ENCODE results near the gene ACP7.
"Not testable (repeated sequence)": the region's sequence is repeated elsewhere in the genome, so short reads cannot be mapped to it uniquely, and the experiment has no call there.

ACP7 gene

DNA sequence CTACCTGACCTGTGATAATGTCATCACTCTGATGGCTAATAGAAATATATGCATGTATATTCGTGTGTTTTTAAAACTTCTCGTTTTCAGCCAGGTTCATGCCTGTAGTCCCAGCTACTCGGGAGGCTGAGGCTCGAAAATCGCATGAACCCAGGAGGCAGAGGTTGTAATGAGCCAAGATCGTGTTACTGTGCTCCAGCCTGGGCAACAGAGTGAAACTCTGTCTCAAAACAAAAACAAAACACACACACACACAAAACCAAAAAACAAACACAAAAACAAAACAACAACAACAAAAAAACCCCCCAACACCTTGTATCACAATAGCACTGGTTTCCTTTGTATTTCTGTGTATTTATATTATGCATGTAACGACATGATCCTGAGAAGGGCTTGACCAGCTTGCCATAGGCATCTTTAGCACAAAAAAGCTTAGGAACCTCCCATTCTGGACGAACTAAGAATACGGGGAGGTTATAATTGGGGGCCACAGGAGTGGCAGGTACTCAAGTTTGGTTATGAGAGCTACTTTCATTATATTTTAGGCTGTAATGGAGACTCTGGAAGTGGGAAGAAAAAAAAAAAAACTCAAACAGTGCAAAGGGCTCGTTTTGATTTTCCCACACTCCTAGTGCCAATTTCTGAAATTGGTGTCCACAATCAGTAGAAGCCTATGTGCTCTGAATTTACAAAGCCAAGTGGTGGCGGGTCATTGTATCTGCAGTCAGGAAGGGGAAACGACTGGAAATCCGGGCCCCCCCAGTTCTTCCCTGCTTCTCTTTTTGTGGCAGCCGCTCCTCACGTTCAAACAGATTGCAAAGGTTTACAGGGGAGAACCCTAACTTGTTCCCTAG is 1.2 kb upstream of the ACP7 start:
- Histone ChIP-seq H3K4me1 (ENCODE audit: control insufficient read depth, insufficient read depth, low read length) (no peaks in the 10 kb centered on the region), H3K9ac (ENCODE audit: low read length) (no peak overlapping the region), H3K27ac (ENCODE audit: low read depth, low read length) (no peak overlapping the region), H3K36me3 (ENCODE audit: control insufficient read depth, insufficient read depth, low read length) (no peaks in the 10 kb centered on the region), H3K4me3 (ENCODE audit: low read length) (no peak overlapping the region), H3K27me3 (ENCODE audit: control insufficient read depth, insufficient read depth, low read length) (peaks cover 20% of the 10 kb centered on the region)

DNA sequence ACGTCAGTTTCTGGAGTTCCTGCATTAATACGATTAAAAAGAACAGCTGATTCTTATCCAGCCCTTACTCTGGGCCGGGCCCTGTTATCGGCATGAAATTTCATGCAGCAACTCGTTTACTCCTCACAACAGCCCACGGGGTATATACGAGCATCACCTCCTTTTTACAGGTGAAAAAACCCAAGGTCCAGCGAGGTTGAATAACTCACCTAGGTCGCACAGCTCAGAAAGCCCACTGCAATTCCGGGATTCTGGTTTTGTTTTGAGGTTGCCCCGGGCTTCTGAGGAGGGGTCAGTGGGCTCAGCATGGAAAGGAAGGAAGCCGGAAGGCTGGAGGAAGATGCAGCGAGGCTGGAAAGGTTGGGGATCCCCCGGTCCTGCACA is 577 bp upstream of the ACP7 start:
- Histone ChIP-seq H3K9ac (ENCODE audit: low read length) (no peak overlapping the region), H3K4me1 (ENCODE audit: control insufficient read depth, insufficient read depth, low read length) (no peaks in the 10 kb centered on the region), H3K27ac (ENCODE audit: low read depth, low read length) (no peak overlapping the region), H3K36me3 (ENCODE audit: control insufficient read depth, insufficient read depth, low read length) (no peaks in the 10 kb centered on the region), H3K27me3 (ENCODE audit: control insufficient read depth, insufficient read depth, low read length) (peaks cover 20% of the 10 kb centered on the region), H3K4me3 (ENCODE audit: low read length) (no peak overlapping the region)

DNA sequence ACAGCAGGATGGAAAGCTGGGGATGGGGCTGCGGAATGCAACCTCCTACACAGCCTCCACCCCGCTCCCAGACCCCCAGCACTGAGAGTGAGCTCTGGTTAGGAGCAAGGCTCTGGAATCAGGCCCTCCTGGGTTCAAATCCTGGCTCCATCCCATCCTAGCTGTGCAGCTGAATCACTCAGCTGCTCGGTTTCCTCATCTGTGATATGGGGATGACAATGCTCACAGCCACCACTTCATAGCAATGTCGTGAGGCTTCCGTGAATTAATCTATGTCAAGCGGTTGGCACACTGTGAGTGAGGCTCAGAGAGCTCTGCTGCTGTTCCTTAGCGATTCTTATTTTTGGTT is 538 bp downstream of the ACP7 start:
- H3K27me3 ChIP-seq (ENCODE audit: control insufficient read depth, insufficient read depth, low read length), result peaks cover 20% of the 10 kb centered on the region

DNA sequence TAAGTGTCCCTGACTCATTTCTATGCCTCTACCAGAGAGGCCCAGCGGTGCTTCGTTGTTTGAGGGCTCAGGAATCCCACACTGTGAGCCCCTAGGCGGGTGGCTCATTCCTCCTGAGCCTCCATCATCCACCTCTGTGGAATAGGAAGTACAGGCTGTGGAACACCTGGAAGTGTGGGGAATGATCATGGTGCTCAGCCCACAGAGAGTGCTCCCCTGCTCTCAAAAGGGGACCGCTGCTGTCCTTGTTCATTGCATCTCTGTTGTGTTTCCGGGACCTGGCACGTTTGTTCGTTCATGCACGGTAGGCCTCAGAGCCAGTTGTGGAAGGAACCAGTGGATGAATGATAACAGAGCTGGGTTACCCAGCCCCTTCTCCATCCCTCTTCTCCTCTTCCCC is 1.2 kb downstream of the ACP7 start:
- Histone ChIP-seq H3K4me3 (ENCODE audit: low read length) (no peak overlapping the region), H3K27me3 (ENCODE audit: control insufficient read depth, insufficient read depth, low read length) (peaks cover 20% of the 10 kb centered on the region), H3K27ac (ENCODE audit: low read depth, low read length) (no peak overlapping the region), H3K9ac (ENCODE audit: low read length) (no peak overlapping the region), H3K36me3 (ENCODE audit: control insufficient read depth, insufficient read depth, low read length) (no peaks in the 10 kb centered on the region), H3K4me1 (ENCODE audit: control insufficient read depth, insufficient read depth, low read length) (no peaks in the 10 kb centered on the region)

More for the DNA sequence above, 538 bp downstream of the ACP7 start:
- no peak overlapping the region for H3K27ac ChIP-seq (ENCODE audit: low read depth, low read length)
- H3K36me3 ChIP-seq (ENCODE audit: control insufficient read depth, insufficient read depth, low read length), result no peaks in the 10 kb centered on the region
- H3K4me3 ChIP-seq (ENCODE audit: low read length), result no peak overlapping the region
- no peaks in the 10 kb centered on the region for H3K4me1 ChIP-seq (ENCODE audit: control insufficient read depth, insufficient read depth, low read length)
- no peak overlapping the region for H3K9ac ChIP-seq (ENCODE audit: low read length)

DNA sequence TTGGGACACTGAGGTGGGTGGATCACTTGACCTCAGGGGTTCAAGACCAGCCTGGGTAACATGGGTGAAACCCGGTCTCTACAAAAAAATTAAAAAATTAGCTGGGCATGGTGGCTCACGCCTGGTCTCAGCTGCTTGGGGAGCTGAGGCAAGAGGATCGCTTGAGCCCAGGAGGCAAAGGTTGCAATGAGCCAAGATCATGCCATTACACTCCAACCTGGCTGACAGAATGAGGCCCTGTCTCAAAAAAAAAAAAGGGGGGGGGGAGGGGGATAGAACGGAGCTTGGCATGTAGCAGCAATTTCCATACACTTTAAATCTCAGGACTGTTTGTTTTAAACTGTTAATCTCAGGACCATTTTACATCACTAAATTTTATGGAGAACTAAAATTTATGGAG is 2.2 kb downstream of the ACP7 start:
- H3K27ac ChIP-seq (ENCODE audit: low read depth, low read length), result no peak overlapping the region
- H3K9ac ChIP-seq (ENCODE audit: low read length), result no peak overlapping the region
- H3K4me3 ChIP-seq (ENCODE audit: low read length), result no peak overlapping the region
- no peaks in the 10 kb centered on the region for H3K36me3 ChIP-seq (ENCODE audit: control insufficient read depth, insufficient read depth, low read length)
- peaks cover 20% of the 10 kb centered on the region for H3K27me3 ChIP-seq (ENCODE audit: control insufficient read depth, insufficient read depth, low read length)
- no peaks in the 10 kb centered on the region for H3K4me1 ChIP-seq (ENCODE audit: control insufficient read depth, insufficient read depth, low read length)

DNA sequence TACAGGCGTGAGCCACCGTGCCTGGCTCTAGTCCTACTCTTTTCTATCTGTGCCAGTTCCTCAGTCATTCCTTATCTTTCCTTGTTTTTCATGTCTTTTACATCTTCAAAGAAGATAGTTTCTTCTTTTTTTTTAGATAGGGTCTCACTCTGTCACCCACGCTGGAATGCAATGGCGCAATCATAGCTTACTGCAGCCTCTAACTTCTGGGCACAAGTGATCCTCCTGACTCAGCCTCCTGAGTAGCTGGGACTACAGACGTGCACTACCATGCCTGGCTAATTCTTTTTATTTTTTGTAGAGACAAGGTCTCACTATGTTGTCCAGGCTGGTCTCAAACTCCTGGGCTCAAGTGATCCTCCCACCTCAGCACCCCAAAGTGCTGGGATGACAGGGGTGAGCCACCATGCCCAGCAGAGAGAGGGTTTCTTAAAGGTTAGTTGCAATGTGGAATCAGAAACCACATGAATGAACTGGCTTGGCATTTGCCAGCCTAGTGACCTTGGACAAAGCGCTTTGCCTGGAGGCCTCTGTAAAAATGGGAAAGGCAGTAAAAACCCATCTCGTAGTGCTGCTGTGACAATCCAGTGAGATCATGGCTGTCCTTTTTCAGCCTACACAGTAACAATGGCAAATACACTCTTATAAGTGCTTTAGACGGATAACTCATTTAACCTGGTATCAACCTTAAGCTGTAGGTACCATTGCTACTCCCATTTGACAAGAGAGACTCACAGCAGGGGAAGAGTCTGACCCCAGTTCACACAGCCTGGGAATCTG is 3.9 kb downstream of the ACP7 start:
- Histone ChIP-seq H3K36me3 (ENCODE audit: control insufficient read depth, insufficient read depth, low read length) (no peaks in the 10 kb centered on the region), H3K4me1 (ENCODE audit: control insufficient read depth, insufficient read depth, low read length) (no peaks in the 10 kb centered on the region)

DNA sequence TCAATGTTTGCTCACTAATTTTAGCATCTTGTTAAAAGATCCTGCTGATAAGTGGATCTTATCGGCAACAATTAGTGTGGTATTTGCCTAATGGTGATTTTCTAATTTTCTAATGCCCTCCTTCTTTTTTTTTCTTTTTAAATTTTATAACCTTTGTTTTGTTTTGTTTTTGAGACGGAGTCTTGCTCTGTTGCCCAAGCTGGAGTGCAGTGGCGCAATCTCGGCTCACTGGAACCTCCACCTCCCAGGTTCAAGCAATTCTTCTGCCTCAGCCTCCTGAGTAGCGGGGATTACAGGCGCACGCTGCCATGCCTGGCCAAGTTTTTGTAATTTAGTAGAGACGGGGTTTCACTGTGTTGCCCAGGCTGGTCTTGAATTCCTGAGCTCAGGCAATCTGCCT is 5.8 kb downstream of the ACP7 start:
- not testable (repeated sequence) for H3K27me3 ChIP-seq (ENCODE audit: control insufficient read depth, insufficient read depth, low read length)

More for the DNA sequence above, 3.9 kb downstream of the ACP7 start:
- peaks cover 20% of the 10 kb centered on the region for H3K27me3 ChIP-seq (ENCODE audit: control insufficient read depth, insufficient read depth, low read length)
- no peak overlapping the region for H3K27ac ChIP-seq (ENCODE audit: low read depth, low read length)
- no peak overlapping the region for H3K4me3 ChIP-seq (ENCODE audit: low read length)
- no peak overlapping the region for H3K9ac ChIP-seq (ENCODE audit: low read length)

DNA sequence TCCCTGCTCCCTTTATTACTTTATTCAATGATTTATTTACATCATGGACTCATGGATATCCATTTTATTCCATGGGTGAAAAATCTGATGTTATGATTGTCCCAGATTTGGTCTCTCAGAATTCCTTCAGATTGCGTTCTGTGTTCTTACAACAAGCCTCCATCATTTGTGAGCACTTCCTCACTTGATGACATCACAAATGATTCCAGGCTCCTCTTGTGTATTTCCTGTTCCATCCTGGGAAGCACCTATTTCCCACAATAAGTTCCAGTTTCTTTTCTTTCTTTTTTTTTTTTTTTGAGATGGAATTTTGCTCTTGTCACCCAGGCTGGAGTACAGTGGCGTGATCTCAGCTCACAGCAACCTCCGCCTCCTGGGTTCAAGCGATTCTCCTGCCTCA is 6.7 kb downstream of the ACP7 start:
- H3K36me3 ChIP-seq (ENCODE audit: control insufficient read depth, insufficient read depth, low read length), result no peaks in the 10 kb centered on the region
- H3K9ac ChIP-seq (ENCODE audit: low read length), result no peak overlapping the region
- no peak overlapping the region for H3K4me3 ChIP-seq (ENCODE audit: low read length)
- H3K4me1 ChIP-seq (ENCODE audit: control insufficient read depth, insufficient read depth, low read length), result no peaks in the 10 kb centered on the region
- no peak overlapping the region for H3K27ac ChIP-seq (ENCODE audit: low read depth, low read length)
- no peaks in the 10 kb centered on the region for H3K27me3 ChIP-seq (ENCODE audit: control insufficient read depth, insufficient read depth, low read length)

More for the DNA sequence above, 5.8 kb downstream of the ACP7 start:
- not testable (repeated sequence) for H3K36me3 ChIP-seq (ENCODE audit: control insufficient read depth, insufficient read depth, low read length); H3K27ac ChIP-seq (ENCODE audit: low read depth, low read length); H3K4me1 ChIP-seq (ENCODE audit: control insufficient read depth, insufficient read depth, low read length); H3K4me3 ChIP-seq (ENCODE audit: low read length); H3K9ac ChIP-seq (ENCODE audit: low read length)

DNA sequence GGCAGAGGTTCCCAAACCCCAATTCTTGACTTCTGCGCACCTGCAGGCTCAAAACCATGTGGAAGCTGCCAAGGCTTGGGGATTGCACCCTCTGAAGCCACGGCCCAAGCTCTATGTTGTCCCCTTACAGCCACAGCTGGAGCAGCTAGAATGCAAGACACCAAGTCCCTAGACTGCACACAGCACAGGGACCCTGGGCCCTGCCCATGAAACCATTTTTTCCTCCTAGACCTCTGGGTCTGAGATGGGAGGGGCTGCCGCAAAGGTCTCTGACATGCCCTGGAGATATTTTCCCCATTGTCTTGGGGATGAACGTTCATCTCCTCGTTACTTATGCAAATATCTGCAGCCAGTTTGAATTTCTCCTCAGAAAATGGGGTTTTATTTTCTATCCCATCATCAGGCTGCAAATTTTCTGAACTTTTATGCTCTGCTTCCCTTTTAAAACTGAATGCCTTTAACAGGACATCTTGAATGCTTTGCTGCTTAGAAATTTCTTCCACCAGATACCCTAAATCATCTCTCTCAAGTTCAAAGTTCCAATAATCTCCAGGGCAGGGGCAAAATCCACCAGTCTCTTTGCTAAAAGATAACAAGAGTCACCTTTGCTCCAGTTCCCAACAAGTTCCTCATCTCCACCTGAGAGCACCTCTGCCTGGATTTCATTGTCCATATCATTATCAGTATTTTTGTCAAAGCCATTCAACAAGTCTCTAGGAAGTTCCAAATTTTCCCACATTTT is 11.8 kb downstream of the ACP7 start:
- not testable (repeated sequence) for H3K4me3 ChIP-seq (ENCODE audit: low read length); H3K4me1 ChIP-seq (ENCODE audit: control insufficient read depth, insufficient read depth, low read length); H3K9ac ChIP-seq (ENCODE audit: low read length); H3K36me3 ChIP-seq (ENCODE audit: control insufficient read depth, insufficient read depth, low read length); H3K27me3 ChIP-seq (ENCODE audit: control insufficient read depth, insufficient read depth, low read length); H3K27ac ChIP-seq (ENCODE audit: low read depth, low read length)

DNA sequence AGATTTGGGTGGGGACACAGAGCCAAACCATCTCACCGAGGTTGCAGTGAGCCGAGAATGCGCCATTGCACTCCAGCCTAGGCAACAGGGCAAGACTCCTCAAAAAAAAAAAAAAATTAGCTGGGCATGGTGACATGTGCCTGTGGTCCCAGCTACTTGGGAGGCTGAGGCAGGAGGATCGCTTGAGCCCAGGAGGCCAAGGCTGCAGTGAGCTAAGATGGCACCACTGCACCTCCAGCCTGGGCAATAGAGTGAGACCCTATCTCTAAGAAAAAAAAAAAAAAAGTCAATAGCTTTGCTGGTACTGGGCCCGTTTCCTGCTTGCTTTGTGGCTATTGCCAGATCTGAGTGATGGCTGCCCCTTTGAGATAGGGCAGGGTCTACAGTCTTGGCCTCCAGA is 13.1 kb downstream of the ACP7 start:
- H3K36me3 ChIP-seq (ENCODE audit: control insufficient read depth, insufficient read depth, low read length), result no peaks in the 10 kb centered on the region
- no peaks in the 10 kb centered on the region for H3K4me1 ChIP-seq (ENCODE audit: control insufficient read depth, insufficient read depth, low read length)
- H3K4me3 ChIP-seq (ENCODE audit: low read length), result no peak overlapping the region
- H3K27me3 ChIP-seq (ENCODE audit: control insufficient read depth, insufficient read depth, low read length), result peaks cover 7% of the 10 kb centered on the region
- H3K9ac ChIP-seq (ENCODE audit: low read length), result no peak overlapping the region
- no peak overlapping the region for H3K27ac ChIP-seq (ENCODE audit: low read depth, low read length)

DNA sequence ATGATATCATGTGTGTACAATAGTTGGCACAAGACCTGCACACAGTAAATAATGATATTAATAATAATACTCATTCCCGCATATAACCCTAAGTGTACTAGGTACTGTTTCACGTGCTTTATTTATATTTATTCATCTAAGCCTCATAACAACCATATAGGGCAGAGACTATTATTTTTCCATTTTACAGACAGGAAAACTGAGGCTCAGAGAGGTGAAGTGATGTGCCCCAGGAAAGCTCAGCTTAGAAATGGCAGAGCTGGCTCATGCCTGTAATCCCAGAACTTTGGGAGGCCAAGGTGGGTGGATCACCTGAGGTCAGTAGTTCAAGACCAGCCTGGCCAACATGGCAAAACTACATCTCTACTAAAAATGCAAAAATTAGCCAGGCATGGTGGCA is 13.6 kb downstream of the ACP7 start:
- H3K4me3 ChIP-seq (ENCODE audit: low read length), result no peak overlapping the region
- H3K4me1 ChIP-seq (ENCODE audit: control insufficient read depth, insufficient read depth, low read length), result no peaks in the 10 kb centered on the region
- no peak overlapping the region for H3K9ac ChIP-seq (ENCODE audit: low read length)
- no peaks in the 10 kb centered on the region for H3K36me3 ChIP-seq (ENCODE audit: control insufficient read depth, insufficient read depth, low read length)
- H3K27me3 ChIP-seq (ENCODE audit: control insufficient read depth, insufficient read depth, low read length), result peaks cover 7% of the 10 kb centered on the region
- H3K27ac ChIP-seq (ENCODE audit: low read depth, low read length), result no peak overlapping the region

DNA sequence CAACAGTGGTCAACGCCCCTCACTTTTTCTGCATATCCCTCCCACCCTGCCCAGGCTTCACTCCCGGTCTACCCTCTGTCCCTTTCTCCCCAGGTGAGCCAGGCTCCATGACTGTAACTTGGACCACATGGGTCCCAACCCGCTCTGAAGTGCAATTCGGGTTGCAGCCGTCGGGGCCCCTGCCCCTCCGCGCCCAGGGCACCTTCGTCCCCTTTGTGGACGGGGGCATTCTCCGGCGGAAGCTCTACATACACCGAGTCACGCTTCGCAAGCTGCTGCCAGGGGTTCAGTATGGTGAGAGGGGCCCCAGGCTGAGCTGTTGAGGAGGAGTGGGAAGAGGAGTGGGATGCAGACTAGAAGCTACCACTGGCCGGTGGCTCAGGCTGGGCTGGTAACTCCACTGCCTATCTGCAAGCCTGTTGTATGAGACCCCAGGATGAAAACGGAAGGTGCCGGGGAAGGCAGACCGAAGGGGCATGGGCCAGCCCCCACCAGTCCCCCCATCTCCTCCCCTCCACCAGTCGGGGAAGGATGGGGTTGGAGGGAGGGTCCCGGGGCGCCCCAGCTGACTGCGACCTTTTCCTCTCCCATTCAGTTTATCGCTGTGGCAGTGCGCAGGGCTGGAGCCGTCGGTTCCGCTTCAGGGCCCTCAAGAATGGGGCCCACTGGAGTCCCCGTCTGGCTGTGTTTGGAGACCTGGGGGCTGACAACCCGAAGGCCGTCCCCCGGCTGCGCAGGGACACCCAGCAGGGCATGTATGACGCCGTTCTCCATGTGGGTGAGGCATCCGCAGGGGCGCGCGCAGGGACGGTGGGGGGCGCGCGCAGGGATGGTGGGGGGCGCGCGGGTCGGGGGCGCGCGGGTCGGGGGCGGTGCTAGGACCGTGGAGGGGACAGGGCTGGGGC is 14.4 kb downstream of the ACP7 start:
- H3K36me3 ChIP-seq (ENCODE audit: control insufficient read depth, insufficient read depth, low read length), result no peaks in the 10 kb centered on the region
- no peak overlapping the region for H3K27ac ChIP-seq (ENCODE audit: low read depth, low read length)
- no peak overlapping the region for H3K9ac ChIP-seq (ENCODE audit: low read length)
- H3K27me3 ChIP-seq (ENCODE audit: control insufficient read depth, insufficient read depth, low read length), result peaks cover 7% of the 10 kb centered on the region
- no peaks in the 10 kb centered on the region for H3K4me1 ChIP-seq (ENCODE audit: control insufficient read depth, insufficient read depth, low read length)
- no peak overlapping the region for H3K4me3 ChIP-seq (ENCODE audit: low read length)
